HFFc6 (cell line): ENCODE measurements around the gene MGAT5. TPM values are rescaled to one million over a fixed set of nuclear protein-coding genes. Genes with fewer than 3 reads are reported as not detected.
"Not testable (repeated sequence)": the region's sequence is repeated elsewhere in the genome, so short reads cannot be mapped to it uniquely, and the experiment has no call there.

ENCODE experiments used
- DNase-seq: peaks from one replicate; pipeline ENCODE4 v3.0.0-alpha.2; 2018
- H3K27ac Mint-ChIP-seq: 2 replicates; pipeline ENCODE4 v1.8.0; 2020; ENCODE audit warnings: mild to moderate bottlenecking, mixed read lengths
- H3K27me3 Mint-ChIP-seq: 2 replicates; pipeline ENCODE4 v1.8.0; 2021; ENCODE audit warnings: mild to moderate bottlenecking, moderate library complexity, mixed read lengths; ENCODE audit not compliant: insufficient read depth
- H3K36me3 Mint-ChIP-seq: 2 replicates; pipeline ENCODE4 v1.8.0; 2021; ENCODE audit warnings: low read depth, mixed read lengths
- H3K4me1 Mint-ChIP-seq: 2 replicates; pipeline ENCODE4 v1.8.0; 2020; ENCODE audit warnings: low read depth, mixed read lengths
- H3K4me3 Mint-ChIP-seq: 2 replicates; pipeline ENCODE4 v1.8.0; 2020; ENCODE audit warnings: mild to moderate bottlenecking, moderate library complexity, mixed read lengths
- H3K9me3 Mint-ChIP-seq: 2 replicates; pipeline ENCODE4 v1.8.0; 2020; ENCODE audit warnings: mild to moderate bottlenecking, mixed read lengths
- total RNA-seq, 6 experiments: library from RNA; stranded (reverse); fragmentation: NEBNext Ultra II Directional; extraction: Animal tissue kit (Norgen Biotek cat#: 25700); gene quantifications; 2 replicates in 1 of 6; 3 replicates in 5 of 6; pipeline ENCODE4 v1.2.3, GENCODE V29; 2021
- TF ChIP-seq, protein P1 (sequence below): fragments of 200-600 bp; sonication (generic); IDR thresholded peaks from 2 replicates; pipeline ENCODE4 v1.5.0; 2021; ENCODE audit warnings: antibody characterized with exemption, mild to moderate bottlenecking

Gene MGAT5
- total RNA-seq, 6 experiments from 2014 or later: 104 to 129 (median 113) TPM

DNA sequence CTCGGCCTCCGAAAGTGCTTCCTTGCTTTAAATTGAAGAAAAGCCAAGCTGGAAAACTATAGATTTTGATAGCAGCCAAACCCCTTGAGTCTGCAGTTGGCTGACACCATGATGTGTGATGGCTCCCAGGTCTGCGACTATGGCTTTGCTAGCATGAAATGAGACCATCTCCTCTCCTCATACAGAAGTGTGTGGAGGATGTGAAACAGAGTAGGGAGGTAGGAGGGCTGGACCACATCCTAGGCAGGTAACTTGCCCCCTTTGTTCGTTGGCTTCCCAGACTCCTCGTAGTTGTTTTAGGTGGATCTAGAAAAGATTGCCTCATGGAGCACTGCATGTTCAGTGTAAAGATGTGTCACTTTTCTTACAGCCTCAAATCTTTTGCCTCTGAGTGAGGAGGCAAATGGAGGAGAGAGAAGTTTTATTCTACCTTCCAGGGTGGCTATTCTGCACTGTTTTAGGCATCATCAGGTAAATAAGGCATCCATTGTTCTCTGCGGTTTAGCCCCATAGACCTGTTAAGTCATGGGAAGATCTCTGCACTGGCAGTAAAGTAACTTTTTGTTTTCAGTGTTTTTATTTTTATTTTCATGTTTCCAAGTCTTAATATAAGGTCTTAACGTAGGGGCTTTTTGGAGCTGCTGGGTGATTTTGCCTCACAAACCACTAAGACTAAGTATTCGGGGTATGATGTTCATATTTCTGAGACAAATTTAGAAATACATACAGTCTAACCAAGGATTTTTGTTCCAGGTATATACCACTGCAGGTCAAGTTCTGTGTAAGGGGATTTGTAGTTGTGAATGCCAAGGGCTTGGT is 40.1 kb downstream of the MGAT5 start:
- DNase-seq: no peak
- peaks cover 13% of the 10 kb centered on the region; the same call in 1 of the 2 replicates for H3K36me3 Mint-ChIP-seq
- H3K9me3 Mint-ChIP-seq: no peaks in the 10 kb centered on the region
- H3K4me1 Mint-ChIP-seq: peaks cover 28% of the 10 kb centered on the region
- H3K27me3 Mint-ChIP-seq: peaks cover 2% of the 10 kb centered on the region; the same call in 1 of the 2 replicates
- TF ChIP-seq, protein P1, sequence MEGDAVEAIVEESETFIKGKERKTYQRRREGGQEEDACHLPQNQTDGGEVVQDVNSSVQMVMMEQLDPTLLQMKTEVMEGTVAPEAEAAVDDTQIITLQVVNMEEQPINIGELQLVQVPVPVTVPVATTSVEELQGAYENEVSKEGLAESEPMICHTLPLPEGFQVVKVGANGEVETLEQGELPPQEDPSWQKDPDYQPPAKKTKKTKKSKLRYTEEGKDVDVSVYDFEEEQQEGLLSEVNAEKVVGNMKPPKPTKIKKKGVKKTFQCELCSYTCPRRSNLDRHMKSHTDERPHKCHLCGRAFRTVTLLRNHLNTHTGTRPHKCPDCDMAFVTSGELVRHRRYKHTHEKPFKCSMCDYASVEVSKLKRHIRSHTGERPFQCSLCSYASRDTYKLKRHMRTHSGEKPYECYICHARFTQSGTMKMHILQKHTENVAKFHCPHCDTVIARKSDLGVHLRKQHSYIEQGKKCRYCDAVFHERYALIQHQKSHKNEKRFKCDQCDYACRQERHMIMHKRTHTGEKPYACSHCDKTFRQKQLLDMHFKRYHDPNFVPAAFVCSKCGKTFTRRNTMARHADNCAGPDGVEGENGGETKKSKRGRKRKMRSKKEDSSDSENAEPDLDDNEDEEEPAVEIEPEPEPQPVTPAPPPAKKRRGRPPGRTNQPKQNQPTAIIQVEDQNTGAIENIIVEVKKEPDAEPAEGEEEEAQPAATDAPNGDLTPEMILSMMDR: no peak
- no peak overlapping the region for H3K4me3 Mint-ChIP-seq
- no peak overlapping the region for H3K27ac Mint-ChIP-seq

DNA sequence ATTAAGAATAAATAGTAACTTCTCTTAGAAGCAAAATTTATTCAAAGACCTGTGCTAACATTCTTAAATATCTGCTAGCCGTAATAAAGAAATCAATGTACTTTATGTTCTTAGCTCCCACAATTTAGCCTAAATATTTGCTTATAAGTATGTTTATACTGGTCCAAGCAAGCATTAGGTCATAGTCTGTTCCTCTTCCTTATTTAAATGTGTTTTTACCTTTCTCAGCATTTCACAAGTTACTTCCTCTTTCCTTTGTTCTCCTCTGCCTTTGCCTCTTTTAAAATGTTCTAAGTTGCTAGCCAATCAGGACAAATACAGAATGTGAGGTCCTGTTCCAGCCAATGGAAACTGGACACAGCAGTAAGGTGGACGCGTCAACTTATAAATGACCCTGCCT is 40.7 kb downstream of the MGAT5 start:
- H3K27me3 Mint-ChIP-seq, H3K9me3 Mint-ChIP-seq, H3K4me3 Mint-ChIP-seq, DNase-seq: not testable (repeated sequence)
- H3K4me1 Mint-ChIP-seq: peaks cover 28% of the 10 kb centered on the region
- 0 out of 2 replicates have a peak overlapping the region, but pooled peaks have one; percentile 29 for H3K27ac Mint-ChIP-seq
- H3K36me3 Mint-ChIP-seq: peaks cover 13% of the 10 kb centered on the region; the same call in 1 of the 2 replicates

DNA sequence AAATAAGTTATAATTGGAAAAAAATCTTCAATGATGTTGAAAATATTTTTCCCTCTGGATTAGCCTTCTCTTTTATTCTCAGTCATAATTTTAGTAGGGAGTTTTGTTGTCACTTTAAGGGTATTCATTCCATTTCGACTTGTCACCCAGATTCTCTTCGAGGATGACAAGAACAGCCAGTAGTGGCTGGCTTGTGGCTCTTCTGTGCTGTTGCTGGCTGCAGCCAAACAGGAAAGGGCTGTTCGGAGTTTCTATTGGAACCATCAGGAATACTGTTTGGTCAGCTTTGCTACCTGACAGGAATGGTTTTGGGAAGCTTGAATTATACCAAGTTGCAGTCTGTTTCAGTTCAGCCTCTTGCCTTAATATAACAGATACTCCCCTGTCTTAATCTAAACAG is 41.6 kb downstream of the MGAT5 start:
- H3K27me3 Mint-ChIP-seq: peaks cover 2% of the 10 kb centered on the region; the same call in 1 of the 2 replicates
- H3K9me3 Mint-ChIP-seq: no peaks in the 10 kb centered on the region
- DNase-seq: peak; percentile 18
- TF ChIP-seq, protein P1: no peak
- peaks cover 33% of the 10 kb centered on the region for H3K4me1 Mint-ChIP-seq
- H3K4me3 Mint-ChIP-seq: no peak overlapping the region
- peaks cover 13% of the 10 kb centered on the region; the same call in 1 of the 2 replicates for H3K36me3 Mint-ChIP-seq
- peak overlapping the region; percentile 4; the same call in 1 of the 2 replicates for H3K27ac Mint-ChIP-seq

DNA sequence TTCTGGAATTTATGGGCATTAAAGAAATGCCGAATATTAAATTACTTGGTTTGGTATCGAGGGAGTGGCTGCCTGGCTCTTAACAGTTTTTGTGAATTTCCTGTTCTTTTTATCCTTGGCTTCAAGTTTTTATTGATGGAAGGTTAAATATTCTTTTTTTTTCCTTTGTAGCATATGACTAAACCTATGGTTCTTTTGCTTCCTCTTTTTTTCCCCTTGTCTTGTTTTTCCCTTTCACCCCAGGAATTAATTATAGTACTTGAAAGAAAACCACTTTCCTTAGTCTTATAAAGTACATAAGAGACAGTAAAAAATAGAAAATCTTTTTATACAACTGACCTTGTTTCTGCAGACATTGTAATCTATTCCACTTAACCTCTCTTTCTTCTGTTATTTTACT is 42.4 kb downstream of the MGAT5 start:
- H3K36me3 Mint-ChIP-seq: peaks cover 13% of the 10 kb centered on the region; the same call in 1 of the 2 replicates
- no peak overlapping the region for H3K27ac Mint-ChIP-seq
- peaks cover 41% of the 10 kb centered on the region for H3K4me1 Mint-ChIP-seq
- TF ChIP-seq, protein P1: no peak
- H3K27me3 Mint-ChIP-seq: peaks cover 2% of the 10 kb centered on the region; the same call in 1 of the 2 replicates
- no peak overlapping the region for H3K4me3 Mint-ChIP-seq
- no peaks in the 10 kb centered on the region for H3K9me3 Mint-ChIP-seq
- no peak for DNase-seq

DNA sequence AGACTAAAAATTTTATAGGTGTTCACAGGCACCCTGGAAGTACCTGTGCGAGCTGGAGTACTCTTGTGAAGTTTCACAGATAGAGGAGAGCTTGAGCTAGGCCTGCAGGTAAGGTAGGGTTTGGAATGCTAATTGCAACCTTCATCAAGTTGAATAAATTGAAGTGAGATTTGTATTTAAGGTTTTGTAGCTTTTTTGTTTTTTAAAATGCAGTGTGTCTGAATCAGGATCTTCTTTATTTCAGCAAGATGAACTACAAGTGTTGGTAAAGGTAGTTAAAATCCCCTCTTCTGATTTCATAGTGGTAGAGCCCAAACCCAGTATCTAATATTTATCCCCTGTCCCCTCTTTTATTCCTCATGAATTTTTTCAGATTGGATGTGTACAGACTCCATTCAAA is 45.5 kb downstream of the MGAT5 start:
- Mint-ChIP-seq H3K27me3 (peaks cover 2% of the 10 kb centered on the region; the same call in 1 of the 2 replicates), H3K4me3 (no peak overlapping the region), H3K9me3 (no peaks in the 10 kb centered on the region), H3K27ac (no peak overlapping the region), H3K36me3 (peaks cover 7% of the 10 kb centered on the region; the same call in 1 of the 2 replicates), H3K4me1 (peaks cover 60% of the 10 kb centered on the region)
- TF ChIP-seq, protein P1: no peak
- no peak for DNase-seq

DNA sequence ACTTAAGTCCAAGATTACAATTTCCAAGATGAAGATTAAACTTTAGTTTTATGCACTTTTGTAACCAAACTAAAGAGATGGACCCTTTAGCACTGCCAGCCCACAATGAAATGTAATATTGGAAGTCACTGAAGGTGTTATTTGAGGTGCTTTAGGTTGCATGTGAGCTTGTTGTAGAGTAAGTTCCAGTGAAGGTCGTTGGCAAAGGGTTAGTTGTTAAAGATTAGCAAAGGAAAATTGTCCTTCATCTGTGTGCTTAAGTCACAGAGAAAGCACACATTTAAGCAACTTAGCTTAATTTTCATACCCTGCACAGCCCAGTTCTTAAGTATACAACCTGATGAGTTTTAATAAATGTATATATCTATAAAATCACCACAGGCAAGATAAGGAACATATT is 46.7 kb downstream of the MGAT5 start:
- Mint-ChIP-seq H3K27ac (no peak overlapping the region), H3K36me3 (peaks cover 7% of the 10 kb centered on the region; the same call in 1 of the 2 replicates), H3K9me3 (no peaks in the 10 kb centered on the region), H3K27me3 (peaks cover 2% of the 10 kb centered on the region), H3K4me3 (no peak overlapping the region), H3K4me1 (peaks cover 47% of the 10 kb centered on the region)
- TF ChIP-seq, protein P1: no peak
- no peak for DNase-seq
